ENCODE data around the gene OGN. TPM values are rescaled to one million over a fixed set of nuclear protein-coding genes. Genes with fewer than 3 reads are reported as not detected.

The OGN gene
- total and polyA plus RNA-seq, 2 donors: 3.4 to 10.1 TPM

DNA sequence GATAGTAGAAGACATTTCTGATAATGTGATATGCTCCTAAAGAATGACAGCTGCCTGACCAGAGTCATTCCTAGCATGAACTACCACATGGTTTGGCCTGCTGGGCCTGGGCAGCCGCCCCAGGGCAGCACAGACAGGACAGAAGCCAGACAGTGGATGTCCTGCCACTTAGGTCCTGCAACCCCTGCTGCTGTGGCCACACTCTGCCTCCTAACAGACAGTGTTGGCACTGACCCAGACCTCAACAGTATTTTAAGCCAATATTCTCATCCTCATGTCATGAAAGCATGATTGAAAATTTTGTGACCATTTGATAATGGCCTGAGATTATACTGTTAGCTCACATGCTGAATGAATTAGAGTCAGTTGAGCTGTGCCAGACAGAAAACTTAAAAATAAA, 62.8 kb downstream of the OGN start:
- Histone ChIP-seq H3K4me3 (ENCODE audit: low read length in 2 of 2) (no peak overlapping the region), H3K27ac (ENCODE audit: low read depth in 1 of 2, low read length in 1 of 2) (no peak overlapping the region), H3K4me1 (ENCODE audit: control insufficient read depth in 2 of 2, insufficient read depth in 2 of 2, low read length in 2 of 2) (no peaks in the 10 kb centered on the region), H3K27me3 (ENCODE audit: control insufficient read depth in 2 of 2, insufficient read depth in 1 of 2, low read length in 1 of 2) (no peaks in the 10 kb centered on the region), H3K36me3 (ENCODE audit: control insufficient read depth in 2 of 2, insufficient read depth in 2 of 2, low read length in 1 of 2) (peaks cover 28 to 32% of the 10 kb centered on the region in 2 donors), H3K9me3 (ENCODE audit: control insufficient read depth in 2 of 2, insufficient read depth in 1 of 2, low read length in 1 of 2) (no peaks in the 10 kb centered on the region)
- 98% methylated on average over 1 of the region's 1 CpG for WGBS
- DNase-seq (ENCODE audit: low read depth in 6 of 9, low spot score in 9 of 9): no peak

DNA sequence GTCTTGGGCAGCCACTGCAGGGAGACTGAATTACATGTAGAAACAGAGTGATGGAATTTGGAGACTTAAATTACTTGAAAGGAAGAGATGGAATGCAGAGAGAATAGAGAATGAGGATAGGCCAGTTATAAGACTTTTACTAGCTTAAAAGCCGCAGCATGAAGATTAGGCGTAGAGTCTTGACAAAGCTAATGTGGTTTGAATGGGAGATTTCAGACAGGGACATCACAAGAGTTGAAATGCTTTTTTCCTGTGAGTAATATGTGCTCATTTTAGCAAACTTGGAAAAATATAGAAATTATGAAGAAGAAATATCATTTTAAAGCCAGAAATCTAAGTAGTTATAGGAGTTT, 71.1 kb downstream of the OGN start:
- Histone ChIP-seq H3K27me3 (ENCODE audit: control insufficient read depth in 2 of 2, insufficient read depth in 1 of 2, low read length in 1 of 2) (no peaks in the 10 kb centered on the region), H3K4me1 (ENCODE audit: control insufficient read depth in 2 of 2, insufficient read depth in 2 of 2, low read length in 2 of 2) (no peaks in the 10 kb centered on the region), H3K9me3 (ENCODE audit: control insufficient read depth in 2 of 2, insufficient read depth in 1 of 2, low read length in 1 of 2) (no peaks in the 10 kb centered on the region), H3K36me3 (ENCODE audit: control insufficient read depth in 2 of 2, insufficient read depth in 2 of 2, low read length in 1 of 2) (peaks cover 12 to 27% of the 10 kb centered on the region in 2 donors), H3K27ac (ENCODE audit: low read depth in 1 of 2, low read length in 1 of 2) (no peak overlapping the region), H3K4me3 (ENCODE audit: low read length in 2 of 2) (no peak overlapping the region)
- DNase-seq (ENCODE audit: low read depth in 6 of 9, low spot score in 9 of 9): no peak
- 99% methylated on average over 2 of the region's 2 CpGs for WGBS

Other genes with a start within 250 kb of the OGN start
- gene IARS1, start 110.9 kb downstream of the OGN start, total RNA-seq: 83.9 TPM
- gene IARS1, start 110.9 kb downstream of the OGN start, polyA plus RNA-seq: 30.8 TPM
- 30.7 TPM for gene NOL8, start 79.2 kb downstream of the OGN start, total RNA-seq
- 51.3 TPM for gene NOL8, start 79.2 kb downstream of the OGN start, polyA plus RNA-seq
- gene CENPP, start 78.6 kb downstream of the OGN start, total RNA-seq: 13.8 TPM
- 3.9 TPM for gene CENPP, start 78.6 kb downstream of the OGN start, polyA plus RNA-seq
- gene OMD, start 19.9 kb upstream of the OGN start, total RNA-seq: 0.61 TPM
- gene OMD, start 19.9 kb upstream of the OGN start, polyA plus RNA-seq: 1.3 TPM
- 9.8 TPM for gene ASPN, start 77.9 kb upstream of the OGN start, total RNA-seq
- gene ASPN, start 77.9 kb upstream of the OGN start, polyA plus RNA-seq: 3.9 TPM
- 1.3 TPM for gene ECM2, start 131.4 kb upstream of the OGN start, total RNA-seq
- 3.5 TPM for gene ECM2, start 131.4 kb upstream of the OGN start, polyA plus RNA-seq

Data from thymus (tissue), 11 donors.